DMS153 treated with DMSO at 0.1 percent for 48 hours (cell line): ENCODE measurements around the gene EMID1.
A peak's percentile ranks its signal among the peaks of the same experiment; 100 is the strongest.

Experiments
- DNase-seq: peaks from one replicate; lab custom pipeline; 2025; ENCODE audit not compliant: unreplicated experiment; lab: John Stamatoyannopoulos, UW

Gene EMID1

GRCh38 chr22:29258407-29259252 lies 52.9 kb downstream of the EMID1 start:
- no peak for DNase-seq

DNA sequence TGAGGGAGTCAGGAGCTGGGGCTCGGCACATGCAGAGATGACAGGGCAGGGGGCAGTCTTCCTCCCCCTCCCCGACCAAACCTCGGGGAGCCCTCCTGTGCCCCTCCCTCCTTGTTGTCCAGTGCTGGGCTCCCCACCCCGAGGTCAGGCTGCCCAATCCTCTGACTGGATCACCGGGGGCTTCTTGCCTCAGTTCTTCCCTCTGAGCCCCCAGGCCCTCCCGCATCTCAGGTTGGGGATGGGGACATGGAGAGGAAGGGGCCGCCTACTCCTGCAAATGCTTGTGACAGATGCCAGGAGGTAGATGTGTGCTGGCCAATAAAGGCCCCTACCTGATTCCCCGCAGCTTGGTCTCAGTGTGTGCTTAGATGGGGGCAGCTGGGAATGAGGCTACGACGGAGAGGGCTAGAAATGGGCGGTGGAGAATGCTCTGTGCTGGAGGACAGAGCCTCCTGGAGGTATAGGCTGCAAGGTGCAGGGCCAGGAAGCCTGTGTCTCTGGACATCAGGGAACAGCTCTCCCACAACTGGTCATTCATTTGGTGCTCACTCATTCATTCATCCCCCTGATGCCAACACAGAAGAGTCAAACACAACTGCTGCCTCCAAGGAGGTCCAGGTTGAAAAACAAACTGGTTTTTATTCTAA lies 53.7 kb downstream of the EMID1 start:
- no peak for DNase-seq

GRCh38 chr22:29260031-29260560 lies 54.4 kb downstream of the EMID1 start:
- no peak for DNase-seq

GRCh38 chr22:29260601-29261315 lies 55.1 kb downstream of the EMID1 start:
- no peak for DNase-seq

DNA sequence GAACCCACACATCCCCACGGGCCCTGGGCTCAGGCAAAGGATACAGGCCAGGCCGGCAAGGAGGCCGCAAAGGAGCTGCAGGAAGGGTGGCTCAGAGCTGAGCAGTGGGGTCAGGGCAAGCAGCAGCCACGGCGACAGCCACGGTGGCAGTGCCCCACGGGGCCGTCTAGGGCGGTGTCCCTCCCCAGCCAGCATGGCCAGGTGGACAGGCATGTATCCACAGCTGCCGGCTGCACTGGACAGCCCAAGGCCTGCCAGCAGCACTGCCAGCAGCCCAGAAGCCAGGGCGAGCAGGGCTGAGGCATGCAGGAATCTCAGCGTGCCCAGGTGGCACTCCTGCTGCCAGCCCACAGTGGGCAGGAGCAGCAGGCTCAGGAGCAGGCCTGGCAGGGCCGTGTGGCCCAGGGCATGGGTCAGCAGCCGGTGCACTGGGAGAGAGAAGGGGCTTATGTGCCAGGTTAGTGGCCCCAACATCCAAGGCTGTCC lies 58.1 kb downstream of the EMID1 start:
- DNase-seq = no peak

- no peak for DNase-seq
Observed at GRCh38 chr22:29265305-29265704, 59.6 kb downstream of the EMID1 start.

- no peak for DNase-seq
Observed at GRCh38 chr22:29265929-29266328, 60.2 kb downstream of the EMID1 start.

DNA sequence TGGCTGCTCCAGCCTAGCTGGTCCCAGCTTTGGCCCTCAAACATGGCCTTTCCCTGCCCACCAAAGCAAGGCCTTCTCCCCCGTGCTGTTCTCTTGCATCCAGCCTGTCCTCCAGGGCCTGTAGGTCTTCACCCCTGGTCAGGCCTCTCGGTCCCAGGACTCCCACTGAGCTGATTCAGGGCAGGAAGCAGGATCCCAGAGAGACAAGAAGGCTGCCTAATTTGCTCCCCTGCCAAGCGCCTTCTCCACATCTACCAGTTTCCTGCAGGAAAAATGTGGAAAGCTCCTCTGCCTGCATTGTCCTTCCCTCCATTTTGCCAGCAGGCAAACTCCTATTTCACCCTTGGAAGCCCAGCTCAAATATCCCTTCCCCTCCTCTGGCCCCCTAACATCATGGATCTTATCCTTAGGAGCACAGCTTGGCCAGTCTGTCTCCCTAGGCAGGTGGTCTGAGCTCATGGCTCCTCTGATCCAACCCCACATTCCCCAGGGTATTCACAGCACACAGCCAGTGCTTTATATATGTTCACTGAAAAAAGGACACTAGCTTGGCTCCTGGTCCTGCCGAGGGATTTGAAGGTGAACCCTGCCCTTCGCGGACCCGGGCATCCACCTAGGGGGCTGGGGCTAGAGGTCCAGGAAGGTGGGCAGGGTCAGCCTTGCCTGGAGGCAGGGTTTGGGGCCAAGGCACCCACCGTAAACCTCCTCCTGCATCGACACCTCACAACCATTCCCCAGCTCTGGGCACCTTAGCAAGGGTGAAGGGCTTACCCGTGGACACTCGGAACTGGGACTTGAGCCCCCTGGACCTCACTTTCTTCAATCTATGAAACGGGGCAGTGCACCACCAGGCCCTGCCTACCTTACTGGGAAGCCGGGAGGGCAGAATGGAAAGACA lies 61.1 kb downstream of the EMID1 start:
- no peak for DNase-seq

DNA sequence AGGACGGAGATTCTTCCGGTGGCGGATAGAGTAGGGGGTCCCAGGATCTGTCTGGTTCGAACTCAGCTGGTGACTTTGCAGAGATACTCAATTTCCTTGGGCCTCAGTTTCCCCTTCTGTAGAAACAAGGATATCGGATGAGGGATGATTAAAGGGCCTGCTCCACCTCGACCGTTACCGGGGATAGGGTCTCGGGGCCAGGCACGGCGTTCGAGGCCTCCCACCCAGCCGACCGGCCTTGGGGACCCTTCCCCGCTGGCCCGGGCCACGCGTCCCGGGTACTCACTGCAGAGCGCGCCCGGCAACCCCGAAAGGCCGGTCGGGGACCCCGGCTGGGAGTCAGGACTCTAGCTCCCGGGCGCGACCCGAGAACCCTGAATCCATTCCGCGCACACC lies 61.8 kb downstream of the EMID1 start:
- DNase-seq = no peak

GRCh38 chr22:29267858-29268510 lies 62.3 kb downstream of the EMID1 start, which contains the start of the genes EWSR1 and RHBDD3:
TSS of gene EWSR1 (plus strand) at chr22:29268268. CDS start at chr22:29268337, 69 bp downstream.
TSS of gene RHBDD3 (minus strand) at chr22:29267981. CDS start at chr22:29265626, 2,355 bp downstream.
- DNase-seq = peak; percentile 83

GRCh38 chr22:29268511-29269229 lies 63.0 kb downstream of the EMID1 start:
- DNase-seq = no peak

GRCh38 chr22:29269230-29269604 lies 63.5 kb downstream of the EMID1 start:
- DNase-seq = no peak

DNA sequence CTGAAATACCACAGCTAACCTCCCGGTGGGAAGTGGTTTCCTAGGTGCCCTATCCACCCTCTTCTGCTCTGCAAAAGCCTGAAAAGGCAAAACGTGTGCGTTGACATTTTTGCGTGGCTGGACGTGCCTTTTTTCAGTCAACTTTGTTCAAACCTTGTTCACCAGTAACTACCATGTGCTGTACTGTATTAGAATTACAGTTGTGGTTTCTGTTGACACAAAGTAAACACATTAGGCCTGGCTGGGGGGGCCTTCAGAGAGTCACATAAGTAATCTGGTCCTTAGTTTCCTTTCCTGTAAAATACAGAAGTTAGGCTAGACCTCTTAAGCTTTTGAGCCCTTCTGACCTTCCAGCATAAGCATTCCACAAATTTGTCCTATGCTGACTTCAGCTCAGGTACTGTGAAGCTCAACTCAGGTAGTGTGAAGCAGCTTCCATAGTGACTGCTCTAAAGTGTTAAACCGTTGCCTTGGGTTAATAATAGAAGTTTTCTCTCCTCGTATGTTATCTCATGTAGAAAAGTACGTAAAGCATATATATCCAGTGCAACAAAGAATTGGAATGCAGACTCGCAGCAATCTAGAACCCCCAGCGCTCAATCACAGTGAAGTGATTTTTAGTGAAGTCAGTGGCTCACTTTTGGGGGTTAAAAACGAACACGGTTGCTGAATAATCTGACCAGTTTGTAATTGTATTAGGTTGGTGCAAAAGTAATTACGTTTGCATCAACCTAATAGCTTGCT lies 64.2 kb downstream of the EMID1 start:
- DNase-seq = no peak

GRCh38 chr22:29270475-29271271 lies 65.0 kb downstream of the EMID1 start:
- no peak for DNase-seq

DNA sequence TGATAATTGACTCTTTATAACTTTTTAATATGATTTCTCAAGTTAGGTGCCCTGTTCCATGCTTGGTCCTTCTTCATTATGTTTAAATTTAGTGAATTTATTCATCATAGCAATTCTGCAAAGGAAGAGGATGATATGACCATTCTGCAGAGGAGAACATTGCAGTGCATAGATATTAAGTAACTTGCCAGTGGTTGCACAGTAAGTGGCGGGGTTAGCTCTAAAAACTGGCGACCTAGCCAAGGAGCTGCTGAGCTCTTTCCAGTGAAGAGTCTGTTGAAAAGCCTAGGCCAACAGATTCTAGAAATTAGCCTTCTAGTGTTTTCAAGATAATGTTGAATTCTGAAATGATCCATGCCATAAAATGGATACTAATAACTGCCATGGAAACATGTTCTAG lies 66.9 kb downstream of the EMID1 start:
- no peak for DNase-seq

DNA sequence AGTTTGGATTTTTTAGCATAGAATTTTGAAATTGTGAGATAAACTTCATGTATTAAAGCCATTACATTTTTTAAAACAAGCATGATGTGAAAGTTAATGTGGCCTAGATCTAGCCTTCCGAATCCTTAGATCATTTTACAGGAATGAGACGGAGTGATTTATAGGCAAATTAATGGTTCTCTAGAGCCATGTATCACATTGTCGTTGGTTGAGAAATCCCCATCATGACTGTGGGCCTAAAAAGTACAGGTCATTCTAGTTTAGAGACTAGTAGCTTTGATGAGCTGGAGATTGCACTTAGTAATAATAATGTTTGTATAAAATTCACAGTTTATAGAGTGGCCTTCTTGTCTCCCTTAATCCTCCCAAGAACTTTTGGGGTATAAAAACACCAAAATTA lies 69.5 kb downstream of the EMID1 start:
- DNase-seq = no peak

- no peak for DNase-seq
Observed at GRCh38 chr22:29275819-29276565, 70.3 kb downstream of the EMID1 start.
